Measurements from ENCODE around the gene CNPY2. TPM values are rescaled to one million over a fixed set of nuclear protein-coding genes. Genes with fewer than 3 reads are reported as not detected.

Gene CNPY2
- total and polyA plus RNA-seq, 2 donors (not counting 3 experiments of a cell fraction or from before 2014, with no cell fraction given) = 183 to 256 TPM

DNA sequence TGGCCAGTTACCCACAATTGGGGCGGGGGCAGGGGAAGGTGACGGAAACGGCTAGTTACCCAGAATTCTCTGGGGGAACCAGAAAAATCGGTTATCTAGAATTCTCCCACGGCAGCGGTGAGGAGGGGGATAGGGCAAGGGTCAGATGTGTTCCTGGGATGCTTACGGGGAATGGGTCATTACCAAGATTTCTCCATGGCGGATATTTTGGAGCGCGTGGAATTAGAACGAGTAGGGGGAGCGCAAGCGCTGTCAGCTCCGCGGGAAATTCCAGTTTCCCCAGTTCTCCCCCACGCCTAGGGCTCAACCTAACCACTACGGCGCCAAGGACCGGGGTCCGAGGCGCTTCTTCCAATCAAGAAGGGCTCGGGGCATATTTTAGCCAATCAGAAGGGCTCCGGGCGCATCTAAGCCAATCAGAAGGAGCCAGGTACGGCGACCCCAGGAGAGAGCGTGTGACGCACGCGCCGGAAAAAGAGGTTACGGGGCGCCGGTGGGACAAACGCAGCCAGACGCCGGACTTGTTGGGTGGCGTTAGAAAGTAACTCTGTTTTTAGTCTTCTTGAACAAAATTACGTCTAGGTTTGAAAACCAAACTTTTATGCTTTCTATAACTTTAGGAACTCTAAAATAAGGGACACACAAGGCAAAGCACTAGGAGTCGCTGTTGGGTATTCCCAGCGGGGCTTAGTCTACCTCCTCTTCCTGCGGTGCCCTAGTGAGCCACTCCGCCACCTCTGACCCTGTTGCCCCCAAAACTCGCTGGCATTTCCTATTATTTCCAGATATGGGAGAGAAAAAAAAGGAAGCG lies 18.1 kb upstream of the CNPY2 start, which contains the start of gene PAN2:
Gene PAN2, minus strand, starts transcription at position 322 of the 811 bp plus-strand sequence. CDS start 906 bp downstream, outside the sequence.
- Histone ChIP-seq H4K20me1 (replicated peaks; ENCODE audit: control insufficient read depth, extremely low read depth, insufficient read depth, low read length) (no peaks in the 10 kb centered on the region), H3K79me2 (ENCODE audit: control insufficient read depth, insufficient read depth, low read length) (no peaks in the 10 kb centered on the region), H3K27ac (ENCODE audit: insufficient read depth, low read depth, low read length) (peak within 1 kb of the TSS; percentile 97), H3K36me3 (ENCODE audit: control insufficient read depth in 2 of 2, extremely low read depth in 1 of 2, insufficient read depth in 2 of 2, low read length in 2 of 2) (no peaks in the 10 kb centered on the region), H3K4me1 (ENCODE audit: control insufficient read depth, extremely low read depth, insufficient read depth, low read length) (peaks cover 16% of the 10 kb centered on the region), H2AFZ (ENCODE audit: low read depth, low read length) (peak within 1 kb of the TSS; percentile 63), H3K4me2 (ENCODE audit: insufficient read depth, low read length) (peak within 1 kb of the TSS; percentile 85), H3K27me3 (ENCODE audit: control insufficient read depth in 2 of 2, insufficient read depth in 2 of 2, low read length in 2 of 2) (no peaks in the 10 kb centered on the region), H3K9me1 (replicated peaks; ENCODE audit: control insufficient read depth, extremely low read depth, insufficient read depth, low read length) (no peaks in the 10 kb centered on the region), H3K9ac (replicated peaks; ENCODE audit: extremely low read depth, insufficient read depth, low read length) (peak within 1 kb of the TSS; percentile 89), H3K4me3 (replicated peaks in 1 of 3; ENCODE audit: insufficient read depth in 1 of 3, low read depth in 1 of 3, low read length in 3 of 3) (peak within 1 kb of the TSS; percentile 45 to 70 (median 49)), H3K9me3 (replicated peaks; ENCODE audit: control insufficient read depth, insufficient read depth, low read length) (no peaks in the 10 kb centered on the region)
- intact Hi-C loops (cut with micrococcal nuclease) (loop anchor here (1.0 kb wide), 4 partner anchors 18 to 130 kb away; partner anchors contain the start of genes CS and STAT2), dilution Hi-C loops (cut with MboI; ENCODE audit: extremely low pct_ligation_motif_present, low sequenced_read_pairs) (no loop called here)
- CTCF ChIA-PET = interaction anchor here (0.7 to 2.7 kb wide), 8 partner anchors 9 to 144 kb away, joined by 3 to 13 read pairs (median 4); partner anchors contain the start of genes CNPY2, SMARCC2, STAT2 and TIMELESS
- FAIRE-seq (peak; percentile 95), DNase-seq (ENCODE audit: low read depth, low spot score) (peak; percentile 97)
- POLR2A ChIA-PET = interaction anchor here (0.9 to 1.0 kb wide), 2 partner anchors 18 to 26 kb away, joined by 4 read pairs; partner anchors contain the start of genes CNPY2 and STAT2
- TF ChIP-seq FOS (IDR thresholded peaks at IDR 0.05; ENCODE audit: borderline replicate concordance, insufficient read depth, low read length) (peak; percentile 36), POLR2A (IDR thresholded peaks at IDR 0.05; ENCODE audit: low read depth, low read length) (peak; percentile 76), JUN (IDR thresholded peaks at IDR 0.05; ENCODE audit: borderline replicate concordance, insufficient read depth, insufficient read length, low read depth) (no peak), GATA2 (IDR thresholded peaks at IDR 0.05; ENCODE audit: insufficient read depth, insufficient read length, low read depth, low read length) (no peak), POLR2AphosphoS5 (IDR thresholded peaks at IDR 0.05; ENCODE audit: insufficient read depth, low read depth, low read length) (no peak), EZH2 (IDR thresholded peaks at IDR 0.05; ENCODE audit: borderline replicate concordance, low read depth, low read length, severe bottlenecking) (no peak), MYC (IDR thresholded peaks at IDR 0.05; ENCODE audit: low read depth, low read length) (no peak)
- TF ChIP-seq, protein P1, sequence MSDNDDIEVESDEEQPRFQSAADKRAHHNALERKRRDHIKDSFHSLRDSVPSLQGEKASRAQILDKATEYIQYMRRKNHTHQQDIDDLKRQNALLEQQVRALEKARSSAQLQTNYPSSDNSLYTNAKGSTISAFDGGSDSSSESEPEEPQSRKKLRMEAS (IDR thresholded peaks at IDR 0.05; ENCODE audit: insufficient read depth, insufficient read length) = no peak
- TF ChIP-seq, protein P2, sequence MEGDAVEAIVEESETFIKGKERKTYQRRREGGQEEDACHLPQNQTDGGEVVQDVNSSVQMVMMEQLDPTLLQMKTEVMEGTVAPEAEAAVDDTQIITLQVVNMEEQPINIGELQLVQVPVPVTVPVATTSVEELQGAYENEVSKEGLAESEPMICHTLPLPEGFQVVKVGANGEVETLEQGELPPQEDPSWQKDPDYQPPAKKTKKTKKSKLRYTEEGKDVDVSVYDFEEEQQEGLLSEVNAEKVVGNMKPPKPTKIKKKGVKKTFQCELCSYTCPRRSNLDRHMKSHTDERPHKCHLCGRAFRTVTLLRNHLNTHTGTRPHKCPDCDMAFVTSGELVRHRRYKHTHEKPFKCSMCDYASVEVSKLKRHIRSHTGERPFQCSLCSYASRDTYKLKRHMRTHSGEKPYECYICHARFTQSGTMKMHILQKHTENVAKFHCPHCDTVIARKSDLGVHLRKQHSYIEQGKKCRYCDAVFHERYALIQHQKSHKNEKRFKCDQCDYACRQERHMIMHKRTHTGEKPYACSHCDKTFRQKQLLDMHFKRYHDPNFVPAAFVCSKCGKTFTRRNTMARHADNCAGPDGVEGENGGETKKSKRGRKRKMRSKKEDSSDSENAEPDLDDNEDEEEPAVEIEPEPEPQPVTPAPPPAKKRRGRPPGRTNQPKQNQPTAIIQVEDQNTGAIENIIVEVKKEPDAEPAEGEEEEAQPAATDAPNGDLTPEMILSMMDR (IDR thresholded peaks at IDR 0.05; ENCODE audit: extremely low read depth in 1 of 2, insufficient read depth in 1 of 2, low read depth in 1 of 2, low read length in 2 of 2) = peak; percentile 65 to 66
- BruUV-seq (replicated peaks) = no TSS peak
